ENCODE data around the gene IL4R. TPM values are rescaled to one million over a fixed set of nuclear protein-coding genes. Genes with fewer than 3 reads are reported as not detected.

The IL4R gene
- total and polyA plus RNA-seq, 10 of the 15 experiments (the other 5 are each of a cell fraction or from before 2014, with no cell fraction given): 2.6 to 70.4 (median 36.6) TPM

- POLR2A ChIA-PET: interaction anchor here (0.5 to 3.1 kb wide), 14 partner anchors 35 to 132 kb away, joined by 3 to 15 read pairs (median 5); partner anchors contain the start of gene KDM8
- no TSS peak for BruUV-seq (replicated peaks)
- H3K27ac ChIP-seq (ENCODE audit: control insufficient read depth, insufficient read depth): peak overlapping the region; percentile 45
- H3K79me2 ChIP-seq (ENCODE audit: control insufficient read depth, insufficient read depth, low read length): peaks cover 78% of the 10 kb centered on the region
- FAIRE-seq (no peak), DNase-seq (ENCODE audit: low read depth, low spot score) (no peak), ATAC-seq (no peak)
- in situ Hi-C loops (cut with MboI): loop anchor here (5.0 kb wide), 1 partner anchor 81 kb away; no protein-coding TSS in a partner anchor
- H3K27me3 ChIP-seq (replicated peaks in 1 of 2; ENCODE audit: control insufficient read depth in 2 of 2, insufficient read depth in 2 of 2, low read length in 1 of 2): no peaks in the 10 kb centered on the region
- peak overlapping the region; percentile 45; the same call in 1 of the 2 replicates for H3K4me3 ChIP-seq
- no peaks in the 10 kb centered on the region; a peak in 1 of 4 replicates for H3K36me3 ChIP-seq (ENCODE audit: control insufficient read depth in 2 of 2, insufficient read depth in 2 of 2, low read length in 1 of 2)
- CTCF ChIA-PET: interaction anchor here (0.7 to 9.0 kb wide), 18 partner anchors 16 to 138 kb away, joined by 3 to 119 read pairs (median 4); no protein-coding TSS in a partner anchor
- H3K9ac ChIP-seq (ENCODE audit: control insufficient read depth, insufficient read depth, low read length): no peak overlapping the region; the same call in 1 of the 2 replicates
- no peaks in the 10 kb centered on the region for H3K9me3 ChIP-seq (replicated peaks; ENCODE audit: control insufficient read depth, insufficient read depth, low read length)
- SMC1A ChIA-PET (ENCODE audit: uncharacterized antibody, unreplicated experiment): interaction anchor here (0.7 to 9.6 kb wide), 20 partner anchors 8 to 135 kb away, joined by 3 to 88 read pairs (median 4); no protein-coding TSS in a partner anchor
- peaks cover 5% of the 10 kb centered on the region for H4K20me1 ChIP-seq (ENCODE audit: control insufficient read depth, insufficient read depth)
- RAD21 ChIA-PET (ENCODE audit: unreplicated experiment): interaction anchor here (0.6 to 8.3 kb wide), 19 partner anchors 9 to 138 kb away, joined by 3 to 93 read pairs (median 5); no protein-coding TSS in a partner anchor
- TF ChIP-seq NFYB (IDR thresholded peaks at IDR 0.05; ENCODE audit: insufficient read depth, low read depth, low read length) (no peak), CREM (IDR thresholded peaks at IDR 0.05; ENCODE audit: low read depth) (no peak), IKZF2 (IDR thresholded peaks at IDR 0.05) (0 out of 4 replicates have a peak, but pooled peaks of 1 of the 2 experiments have one; percentile 10), ESRRA (IDR thresholded peaks at IDR 0.05; ENCODE audit: low read length) (0 out of 2 replicates have a peak, but pooled peaks have one; percentile 36)
- TF ChIP-seq, protein P1, sequence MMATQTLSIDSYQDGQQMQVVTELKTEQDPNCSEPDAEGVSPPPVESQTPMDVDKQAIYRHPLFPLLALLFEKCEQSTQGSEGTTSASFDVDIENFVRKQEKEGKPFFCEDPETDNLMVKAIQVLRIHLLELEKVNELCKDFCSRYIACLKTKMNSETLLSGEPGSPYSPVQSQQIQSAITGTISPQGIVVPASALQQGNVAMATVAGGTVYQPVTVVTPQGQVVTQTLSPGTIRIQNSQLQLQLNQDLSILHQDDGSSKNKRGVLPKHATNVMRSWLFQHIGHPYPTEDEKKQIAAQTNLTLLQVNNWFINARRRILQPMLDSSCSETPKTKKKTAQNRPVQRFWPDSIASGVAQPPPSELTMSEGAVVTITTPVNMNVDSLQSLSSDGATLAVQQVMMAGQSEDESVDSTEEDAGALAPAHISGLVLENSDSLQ (IDR thresholded peaks at IDR 0.05): peak; percentile 59
- peak overlapping the region; percentile 81 for H3K4me2 ChIP-seq (ENCODE audit: control insufficient read depth, insufficient read depth)
- 21% methylated on average over 10 of the region's 10 CpGs for WGBS (ENCODE audit: insufficient coverage, insufficient replicate concordance, low lambda C conversion rate, missing lambda C conversion rate)
- H2AFZ ChIP-seq (ENCODE audit: control insufficient read depth, low read depth, low read length): no peak overlapping the region
- peaks cover 30% of the 10 kb centered on the region for H3K4me1 ChIP-seq (ENCODE audit: control insufficient read depth, insufficient read depth, low read length)
- intact Hi-C loops (cut with micrococcal nuclease; ENCODE audit: unreplicated experiment): loop anchor here (5.0 kb wide), 2 partner anchors 49 to 51 kb away; partner anchors contain the start of gene NSMCE1
Observed at GRCh38 chr16:27317738-27318391, 4.1 kb downstream of the IL4R start.
